Nephron (organoid): ENCODE measurements around the gene HYDIN.
"Not testable (repeated sequence)": the region's sequence is repeated elsewhere in the genome, so short reads cannot be mapped to it uniquely, and the experiment has no call there.

Source experiments
- H3K27ac Mint-ChIP-seq, 3 experiments: 2 replicates each; pipeline ENCODE4 v1.8.0; 2020; ENCODE audit warnings: mixed read lengths in 3 of 3, mild to moderate bottlenecking in 2 of 3, moderate library complexity in 1 of 3
- H3K27me3 Mint-ChIP-seq: 2 replicates; pipeline ENCODE4 v1.8.0; 2021; ENCODE audit warnings: low read depth, mild to moderate bottlenecking, moderate library complexity, mixed read lengths
- H3K36me3 Mint-ChIP-seq: 2 replicates; pipeline ENCODE4 v1.8.0; 2020; ENCODE audit warnings: low read depth, mixed read lengths
- H3K4me1 Mint-ChIP-seq: 2 replicates; pipeline ENCODE4 v1.8.0; 2020; ENCODE audit warnings: mixed read lengths
- H3K4me3 Mint-ChIP-seq, 3 experiments: 2 replicates each; pipeline ENCODE4 v1.8.0; 2020; ENCODE audit warnings: mild to moderate bottlenecking in 3 of 3, mixed read lengths in 3 of 3, moderate library complexity in 2 of 3
- H3K9me3 Mint-ChIP-seq: 2 replicates; pipeline ENCODE4 v1.8.0; 2020; ENCODE audit warnings: mixed read lengths
- CTCF ChIP-seq, 3 experiments: fragments of 200-600 bp; sonication (generic); IDR thresholded peaks; one replicate each; pipeline ENCODE4 v1.5.0; 2021; ENCODE audit warnings: antibody characterized with exemption in 3 of 3; ENCODE audit not compliant: unreplicated experiment in 3 of 3

The HYDIN gene

GRCh38 chr16:71185347-71185746, 45.2 kb downstream of the HYDIN start:
- TF ChIP-seq CTCF (IDR thresholded peaks at IDR 0.05; ENCODE audit: unreplicated experiment in 3 of 3): no peak
- Mint-ChIP-seq H3K9me3 (peaks cover 19% of the 10 kb centered on the region), H3K4me3 (no peak overlapping the region), H3K27me3 (no peaks in the 10 kb centered on the region), H3K27ac (no peak overlapping the region), H3K4me1 (no peaks in the 10 kb centered on the region), H3K36me3 (peaks cover 21% of the 10 kb centered on the region)

- Mint-ChIP-seq H3K4me1 (no peaks in the 10 kb centered on the region), H3K9me3 (peaks cover 19% of the 10 kb centered on the region), H3K27me3 (no peaks in the 10 kb centered on the region), H3K36me3 (peaks cover 26% of the 10 kb centered on the region), H3K27ac (no peak overlapping the region), H3K4me3 (no peak overlapping the region)
- no peak for TF ChIP-seq CTCF (IDR thresholded peaks at IDR 0.05; ENCODE audit: unreplicated experiment in 3 of 3)
Observed at GRCh38 chr16:71179569-71179968, 51.0 kb downstream of the HYDIN start.

GRCh38 chr16:71172481-71173207, 57.9 kb downstream of the HYDIN start:
- H3K36me3 Mint-ChIP-seq: peaks cover 5% of the 10 kb centered on the region
- H3K4me3 Mint-ChIP-seq: no peak overlapping the region
- H3K27ac Mint-ChIP-seq: no peak overlapping the region
- no peaks in the 10 kb centered on the region for H3K27me3 Mint-ChIP-seq
- no peak for TF ChIP-seq CTCF (IDR thresholded peaks at IDR 0.05; ENCODE audit: unreplicated experiment in 3 of 3)
- H3K9me3 Mint-ChIP-seq: no peaks in the 10 kb centered on the region
- H3K4me1 Mint-ChIP-seq: peaks cover 8% of the 10 kb centered on the region

GRCh38 chr16:71161007-71161406, 69.5 kb downstream of the HYDIN start:
- H3K27me3 Mint-ChIP-seq, H3K36me3 Mint-ChIP-seq, H3K4me1 Mint-ChIP-seq, H3K27ac Mint-ChIP-seq, H3K4me3 Mint-ChIP-seq, H3K9me3 Mint-ChIP-seq: not testable (repeated sequence)

GRCh38 chr16:71157278-71157677, 73.2 kb downstream of the HYDIN start:
- H3K27me3 Mint-ChIP-seq, H3K4me3 Mint-ChIP-seq, H3K27ac Mint-ChIP-seq, H3K9me3 Mint-ChIP-seq, H3K36me3 Mint-ChIP-seq, H3K4me1 Mint-ChIP-seq: not testable (repeated sequence)

- not testable (repeated sequence) for H3K27ac Mint-ChIP-seq, H3K27me3 Mint-ChIP-seq
Observed at GRCh38 chr16:71153329-71153728, 77.2 kb downstream of the HYDIN start.

GRCh38 chr16:71151654-71152053, 78.9 kb downstream of the HYDIN start:
- H3K4me3 Mint-ChIP-seq, H3K9me3 Mint-ChIP-seq, H3K27me3 Mint-ChIP-seq, H3K27ac Mint-ChIP-seq, H3K36me3 Mint-ChIP-seq, H3K4me1 Mint-ChIP-seq: not testable (repeated sequence)

More at GRCh38 chr16:71153329-71153728, 77.2 kb downstream of the HYDIN start:
- H3K36me3 Mint-ChIP-seq, H3K4me1 Mint-ChIP-seq, H3K4me3 Mint-ChIP-seq, H3K9me3 Mint-ChIP-seq: not testable (repeated sequence)

- not testable (repeated sequence) for H3K4me3 Mint-ChIP-seq, H3K4me1 Mint-ChIP-seq, H3K27ac Mint-ChIP-seq, H3K27me3 Mint-ChIP-seq, H3K36me3 Mint-ChIP-seq, H3K9me3 Mint-ChIP-seq
Observed at GRCh38 chr16:71143246-71143645, 87.3 kb downstream of the HYDIN start.

- H3K9me3 Mint-ChIP-seq, H3K36me3 Mint-ChIP-seq, H3K4me3 Mint-ChIP-seq, H3K27ac Mint-ChIP-seq, H3K27me3 Mint-ChIP-seq, H3K4me1 Mint-ChIP-seq: not testable (repeated sequence)
Observed at GRCh38 chr16:71110565-71110964, 120.0 kb downstream of the HYDIN start.

GRCh38 chr16:71109656-71110208, 120.8 kb downstream of the HYDIN start:
- not testable (repeated sequence) for H3K27ac Mint-ChIP-seq, H3K9me3 Mint-ChIP-seq, H3K27me3 Mint-ChIP-seq, H3K36me3 Mint-ChIP-seq, H3K4me1 Mint-ChIP-seq, H3K4me3 Mint-ChIP-seq

- H3K36me3 Mint-ChIP-seq, H3K27me3 Mint-ChIP-seq, H3K9me3 Mint-ChIP-seq, H3K27ac Mint-ChIP-seq, H3K4me3 Mint-ChIP-seq, H3K4me1 Mint-ChIP-seq: not testable (repeated sequence)
Observed at GRCh38 chr16:71105881-71106280, 124.6 kb downstream of the HYDIN start.

- H3K4me1 Mint-ChIP-seq, H3K9me3 Mint-ChIP-seq, H3K4me3 Mint-ChIP-seq, H3K27ac Mint-ChIP-seq, H3K36me3 Mint-ChIP-seq, H3K27me3 Mint-ChIP-seq: not testable (repeated sequence)
Observed at GRCh38 chr16:71083573-71083972, 146.9 kb downstream of the HYDIN start.
